Measurements from ENCODE around the gene ITIH5. TPM values are rescaled to one million over a fixed set of nuclear protein-coding genes. Genes with fewer than 3 reads are reported as not detected.
A peak's percentile ranks its signal among the peaks of the same experiment; 100 is the strongest.

Gene ITIH5
- total and polyA plus RNA-seq, 7 experiments from 2014 or later, result not detected

- Mint-ChIP-seq H3K9me3 (peaks cover 0 to 2% (median 0%) of the 10 kb centered on the region in 11 donors), H3K4me3 (no peak overlapping the region), H3K4me1 (no peaks in the 10 kb centered on the region), H3K36me3 (no peaks in the 10 kb centered on the region), H3K27me3 (peaks cover 0 to 3% (median 0%) of the 10 kb centered on the region in 5 donors), H3K27ac (no peak overlapping the region)
- DNase-seq (no peak), ATAC-seq (no peak)
- ChIA-PET POLR2A (interaction anchor here (0.5 kb wide), 1 partner anchor 728 kb away, joined by 3 read pairs; no protein-coding TSS in a partner anchor), CTCF (no interaction called here)
- Histone ChIP-seq H3K9me3 (ENCODE audit: control insufficient read depth in 2 of 3, low read length in 3 of 3) (no peaks in the 10 kb centered on the region), H3K36me3 (ENCODE audit: control insufficient read depth in 2 of 3, insufficient read depth in 3 of 3, low read length in 3 of 3) (no peaks in the 10 kb centered on the region), H3K27me3 (ENCODE audit: control insufficient read depth in 2 of 2, insufficient read depth in 2 of 2, low read length in 2 of 2) (no peaks in the 10 kb centered on the region), H3K4me3 (ENCODE audit: low read length) (no peak overlapping the region), H3K27ac (ENCODE audit: low read depth, low read length) (no peak overlapping the region), H3K4me1 (ENCODE audit: control insufficient read depth in 2 of 2, insufficient read depth in 2 of 2, low read length in 2 of 2) (no peaks in the 10 kb centered on the region)
- intact Hi-C loops (cut with micrococcal nuclease), result no loop called here
Measured at GRCh38 chr10:7550013-7550412, 116.8 kb downstream of the ITIH5 start.

DNA sequence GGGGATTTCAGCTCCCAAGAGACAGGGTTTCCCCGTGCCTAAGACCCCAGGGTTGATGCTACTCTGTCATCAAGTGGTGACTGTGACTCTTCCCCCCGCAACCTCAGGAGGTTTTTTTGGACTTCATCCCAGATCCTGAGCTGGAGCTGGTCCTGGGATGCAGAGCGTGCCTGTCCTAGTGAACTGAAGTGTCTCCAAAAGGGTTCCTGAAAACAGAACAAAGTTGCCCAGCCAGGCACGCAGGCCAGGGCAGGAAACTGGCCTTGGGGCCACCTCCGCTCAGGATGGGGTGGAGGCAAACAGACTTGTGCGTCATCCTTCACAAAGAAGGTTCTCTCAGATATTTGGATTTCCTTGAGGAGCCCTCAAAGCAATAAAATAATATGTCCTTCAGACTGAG is 118.9 kb downstream of the ITIH5 start:
- POLR2A ChIA-PET, result interaction anchor here (0.6 kb wide), 1 partner anchor 1489 kb away, joined by 3 read pairs; no protein-coding TSS in a partner anchor

DNA sequence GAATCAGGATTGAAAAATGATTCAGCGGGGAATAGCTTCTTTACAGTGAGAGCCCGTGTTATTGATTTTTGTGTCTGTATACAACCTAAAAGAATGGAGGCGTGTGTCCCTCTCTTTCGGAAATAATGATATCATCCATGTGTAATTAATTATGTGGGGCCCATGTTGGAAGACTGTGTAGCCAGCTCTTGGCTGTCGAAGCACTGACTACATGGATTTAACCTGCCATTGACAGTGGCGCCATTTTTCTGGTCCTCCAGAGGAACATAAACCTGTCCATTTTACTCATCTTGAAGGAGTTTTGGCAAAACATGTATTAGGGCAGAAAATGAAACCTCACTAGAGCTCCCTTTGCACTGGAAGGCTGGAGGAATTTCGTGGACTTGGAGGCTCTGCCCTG is 119.6 kb downstream of the ITIH5 start:
- Histone ChIP-seq H3K36me3 (ENCODE audit: control insufficient read depth in 2 of 3, insufficient read depth in 3 of 3, low read length in 3 of 3) (no peaks in the 10 kb centered on the region), H3K27me3 (ENCODE audit: control insufficient read depth in 2 of 2, insufficient read depth in 2 of 2, low read length in 2 of 2) (no peaks in the 10 kb centered on the region), H3K4me3 (ENCODE audit: low read length) (no peak overlapping the region), H3K4me1 (ENCODE audit: control insufficient read depth in 2 of 2, insufficient read depth in 2 of 2, low read length in 2 of 2) (no peaks in the 10 kb centered on the region), H3K9me3 (ENCODE audit: control insufficient read depth in 2 of 3, low read length in 3 of 3) (no peaks in the 10 kb centered on the region), H3K27ac (ENCODE audit: low read depth, low read length) (no peak overlapping the region)
- no peak overlapping the region for H3K27ac Mint-ChIP-seq
- no peaks in the 10 kb centered on the region for H3K9me3 Mint-ChIP-seq
- intact Hi-C loops (cut with micrococcal nuclease), result no loop called here
- ChIA-PET POLR2A (no interaction called here), CTCF (no interaction called here)
- H3K4me1 Mint-ChIP-seq, result no peaks in the 10 kb centered on the region
- H3K36me3 Mint-ChIP-seq, result no peaks in the 10 kb centered on the region
- no peak for DNase-seq
- no peak for ATAC-seq
- H3K27me3 Mint-ChIP-seq, result peaks cover 0 to 6% (median 0%) of the 10 kb centered on the region in 5 donors
- H3K4me3 Mint-ChIP-seq, result no peak overlapping the region

More for the DNA sequence above, 118.9 kb downstream of the ITIH5 start:
- Histone ChIP-seq H3K27ac (ENCODE audit: low read depth, low read length) (no peak overlapping the region), H3K27me3 (ENCODE audit: control insufficient read depth in 2 of 2, insufficient read depth in 2 of 2, low read length in 2 of 2) (no peaks in the 10 kb centered on the region), H3K4me1 (ENCODE audit: control insufficient read depth in 2 of 2, insufficient read depth in 2 of 2, low read length in 2 of 2) (no peaks in the 10 kb centered on the region), H3K9me3 (ENCODE audit: control insufficient read depth in 2 of 3, low read length in 3 of 3) (no peaks in the 10 kb centered on the region), H3K4me3 (ENCODE audit: low read length) (no peak overlapping the region), H3K36me3 (ENCODE audit: control insufficient read depth in 2 of 3, insufficient read depth in 3 of 3, low read length in 3 of 3) (no peaks in the 10 kb centered on the region)
- intact Hi-C loops (cut with micrococcal nuclease), result no loop called here
- CTCF ChIA-PET, result no interaction called here
- Mint-ChIP-seq H3K27ac (no peak overlapping the region), H3K4me3 (no peak overlapping the region), H3K27me3 (peaks cover 0 to 6% (median 0%) of the 10 kb centered on the region in 5 donors), H3K9me3 (peaks cover 0 to 2% (median 0%) of the 10 kb centered on the region in 11 donors), H3K4me1 (no peaks in the 10 kb centered on the region), H3K36me3 (no peaks in the 10 kb centered on the region)
- ATAC-seq (no peak), DNase-seq (no peak)

- intact Hi-C loops (cut with micrococcal nuclease), result no loop called here
- Histone ChIP-seq H3K4me3 (ENCODE audit: low read length) (no peak overlapping the region), H3K9me3 (ENCODE audit: control insufficient read depth in 2 of 3, low read length in 3 of 3) (no peaks in the 10 kb centered on the region), H3K36me3 (ENCODE audit: control insufficient read depth in 2 of 3, insufficient read depth in 3 of 3, low read length in 3 of 3) (no peaks in the 10 kb centered on the region), H3K27me3 (ENCODE audit: control insufficient read depth in 2 of 2, insufficient read depth in 2 of 2, low read length in 2 of 2) (no peaks in the 10 kb centered on the region), H3K27ac (ENCODE audit: low read depth, low read length) (no peak overlapping the region), H3K4me1 (ENCODE audit: control insufficient read depth in 2 of 2, insufficient read depth in 2 of 2, low read length in 2 of 2) (no peaks in the 10 kb centered on the region)
- DNase-seq, result no peak
- no peak overlapping the region for H3K27ac Mint-ChIP-seq
- ChIA-PET CTCF (no interaction called here), POLR2A (no interaction called here)
- peaks cover 0 to 6% (median 0%) of the 10 kb centered on the region in 5 donors for H3K27me3 Mint-ChIP-seq
- H3K9me3 Mint-ChIP-seq, result no peaks in the 10 kb centered on the region
- no peak for ATAC-seq
- H3K36me3 Mint-ChIP-seq, result no peaks in the 10 kb centered on the region
- no peak overlapping the region for H3K4me3 Mint-ChIP-seq
- no peaks in the 10 kb centered on the region for H3K4me1 Mint-ChIP-seq
Measured at GRCh38 chr10:7546385-7546967, 120.3 kb downstream of the ITIH5 start.

DNA sequence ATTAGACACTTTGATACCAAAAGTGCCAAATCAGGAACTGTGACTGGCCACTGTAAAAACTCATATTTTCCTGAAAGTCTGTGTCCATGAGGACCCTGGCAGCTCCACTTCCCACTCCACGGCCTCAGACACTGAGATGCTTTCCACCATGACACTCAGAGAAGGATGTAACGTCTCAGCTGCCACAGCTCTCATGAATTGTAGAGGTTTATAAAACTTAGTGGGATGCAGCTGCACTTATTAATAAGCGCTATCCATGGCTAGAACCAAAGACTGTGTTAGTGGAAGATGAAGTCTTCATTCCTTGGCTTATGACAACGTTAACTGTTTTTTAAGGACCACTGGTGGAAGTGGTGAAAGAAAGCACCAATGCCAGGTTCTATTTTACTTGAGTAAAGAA is 121.0 kb downstream of the ITIH5 start:
- Histone ChIP-seq H3K4me3 (ENCODE audit: low read length) (no peak overlapping the region), H3K9me3 (ENCODE audit: control insufficient read depth in 2 of 3, low read length in 3 of 3) (no peaks in the 10 kb centered on the region), H3K4me1 (ENCODE audit: control insufficient read depth in 2 of 2, insufficient read depth in 2 of 2, low read length in 2 of 2) (no peaks in the 10 kb centered on the region), H3K27ac (ENCODE audit: low read depth, low read length) (no peak overlapping the region), H3K27me3 (ENCODE audit: control insufficient read depth in 2 of 2, insufficient read depth in 2 of 2, low read length in 2 of 2) (no peaks in the 10 kb centered on the region), H3K36me3 (ENCODE audit: control insufficient read depth in 2 of 3, insufficient read depth in 3 of 3, low read length in 3 of 3) (no peaks in the 10 kb centered on the region)
- no peaks in the 10 kb centered on the region for H3K36me3 Mint-ChIP-seq
- no peak overlapping the region for H3K4me3 Mint-ChIP-seq
- intact Hi-C loops (cut with micrococcal nuclease), result no loop called here
- ATAC-seq, result no peak
- no peaks in the 10 kb centered on the region for H3K9me3 Mint-ChIP-seq
- ChIA-PET POLR2A (no interaction called here), CTCF (no interaction called here)
- DNase-seq, result no peak
- peaks cover 0 to 6% (median 0%) of the 10 kb centered on the region in 5 donors for H3K27me3 Mint-ChIP-seq
- no peak overlapping the region for H3K27ac Mint-ChIP-seq
- H3K4me1 Mint-ChIP-seq, result no peaks in the 10 kb centered on the region

GRCh38 chr10:7545261-7545660 is 121.5 kb downstream of the ITIH5 start:
- DNase-seq (no peak), ATAC-seq (no peak)
- H3K36me3 ChIP-seq (ENCODE audit: control insufficient read depth in 2 of 3, insufficient read depth in 3 of 3, low read length in 3 of 3), result no peaks in the 10 kb centered on the region
- ChIA-PET POLR2A (no interaction called here), CTCF (interaction anchor here (0.6 kb wide), 1 partner anchor 326 kb away, joined by 3 read pairs; no protein-coding TSS in a partner anchor)
- no peaks in the 10 kb centered on the region for H3K36me3 Mint-ChIP-seq
- H3K4me3 Mint-ChIP-seq, result no peak overlapping the region
- H3K4me1 ChIP-seq (ENCODE audit: control insufficient read depth in 2 of 2, insufficient read depth in 2 of 2, low read length in 2 of 2), result no peaks in the 10 kb centered on the region
- no peaks in the 10 kb centered on the region for H3K27me3 ChIP-seq (ENCODE audit: control insufficient read depth in 2 of 2, insufficient read depth in 2 of 2, low read length in 2 of 2)
- H3K9me3 Mint-ChIP-seq, result no peaks in the 10 kb centered on the region
- peaks cover 0 to 6% (median 0%) of the 10 kb centered on the region in 5 donors for H3K27me3 Mint-ChIP-seq
- no peaks in the 10 kb centered on the region for H3K9me3 ChIP-seq (ENCODE audit: control insufficient read depth in 2 of 3, low read length in 3 of 3)
- intact Hi-C loops (cut with micrococcal nuclease), result no loop called here
- H3K4me1 Mint-ChIP-seq, result no peaks in the 10 kb centered on the region
- H3K27ac Mint-ChIP-seq, result no peak overlapping the region
- no peak overlapping the region for H3K27ac ChIP-seq (ENCODE audit: low read depth, low read length)
- no peak overlapping the region for H3K4me3 ChIP-seq (ENCODE audit: low read length)

DNA sequence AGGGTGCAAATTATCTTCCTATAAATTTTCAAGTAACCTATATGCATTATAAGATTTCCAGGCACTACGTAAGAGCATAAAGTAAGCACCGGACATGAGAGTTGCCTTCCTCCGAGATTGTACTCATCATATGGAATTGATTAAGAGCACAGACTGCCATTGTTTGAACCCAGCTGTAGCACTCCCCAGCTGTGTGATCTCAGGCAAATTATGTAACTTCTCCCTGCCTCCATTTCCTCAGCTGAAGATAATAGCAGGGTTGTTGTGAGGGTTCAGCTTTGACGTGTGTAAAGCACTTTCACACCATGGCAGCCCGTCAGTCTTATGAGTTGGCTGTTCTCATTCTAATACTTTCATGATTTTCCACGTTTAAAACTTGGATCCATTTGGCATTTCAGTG is 122.6 kb downstream of the ITIH5 start:
- H3K36me3 Mint-ChIP-seq, result peaks cover 0 to 3% (median 2%) of the 10 kb centered on the region in 5 donors
- DNase-seq (no peak), ATAC-seq (no peak)
- intact Hi-C loops (cut with micrococcal nuclease), result no loop called here
- Histone ChIP-seq H3K9me3 (ENCODE audit: control insufficient read depth in 2 of 3, low read length in 3 of 3) (no peaks in the 10 kb centered on the region), H3K27me3 (ENCODE audit: control insufficient read depth in 2 of 2, insufficient read depth in 2 of 2, low read length in 2 of 2) (no peaks in the 10 kb centered on the region), H3K4me3 (ENCODE audit: low read length) (no peak overlapping the region), H3K36me3 (ENCODE audit: control insufficient read depth in 2 of 3, insufficient read depth in 3 of 3, low read length in 3 of 3) (no peaks in the 10 kb centered on the region), H3K4me1 (ENCODE audit: control insufficient read depth in 2 of 2, insufficient read depth in 2 of 2, low read length in 2 of 2) (peaks cover 0 to 3% of the 10 kb centered on the region in 2 donors), H3K27ac (ENCODE audit: low read depth, low read length) (no peak overlapping the region)
- no peak overlapping the region for H3K4me3 Mint-ChIP-seq
- ChIA-PET CTCF (no interaction called here), POLR2A (no interaction called here)
- peak overlapping the region in 1 of 9 donors; percentile 17 for H3K27ac Mint-ChIP-seq
- peaks cover 0 to 4% (median under 1%) of the 10 kb centered on the region in 11 donors for H3K9me3 Mint-ChIP-seq
- H3K27me3 Mint-ChIP-seq, result peaks cover 0 to 2% (median 0%) of the 10 kb centered on the region in 5 donors
- peaks cover 3 to 8% (median 5%) of the 10 kb centered on the region in 7 donors for H3K4me1 Mint-ChIP-seq

Measured in naive thymus-derived CD4-positive, alpha-beta T cell (primary cell).